ENCODE data around the gene CYP2F1.
"Not testable (repeated sequence)": the region's sequence is repeated elsewhere in the genome, so short reads cannot be mapped to it uniquely, and the experiment has no call there.

Gene CYP2F1, protein sequence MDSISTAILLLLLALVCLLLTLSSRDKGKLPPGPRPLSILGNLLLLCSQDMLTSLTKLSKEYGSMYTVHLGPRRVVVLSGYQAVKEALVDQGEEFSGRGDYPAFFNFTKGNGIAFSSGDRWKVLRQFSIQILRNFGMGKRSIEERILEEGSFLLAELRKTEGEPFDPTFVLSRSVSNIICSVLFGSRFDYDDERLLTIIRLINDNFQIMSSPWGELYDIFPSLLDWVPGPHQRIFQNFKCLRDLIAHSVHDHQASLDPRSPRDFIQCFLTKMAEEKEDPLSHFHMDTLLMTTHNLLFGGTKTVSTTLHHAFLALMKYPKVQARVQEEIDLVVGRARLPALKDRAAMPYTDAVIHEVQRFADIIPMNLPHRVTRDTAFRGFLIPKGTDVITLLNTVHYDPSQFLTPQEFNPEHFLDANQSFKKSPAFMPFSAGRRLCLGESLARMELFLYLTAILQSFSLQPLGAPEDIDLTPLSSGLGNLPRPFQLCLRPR

DNA sequence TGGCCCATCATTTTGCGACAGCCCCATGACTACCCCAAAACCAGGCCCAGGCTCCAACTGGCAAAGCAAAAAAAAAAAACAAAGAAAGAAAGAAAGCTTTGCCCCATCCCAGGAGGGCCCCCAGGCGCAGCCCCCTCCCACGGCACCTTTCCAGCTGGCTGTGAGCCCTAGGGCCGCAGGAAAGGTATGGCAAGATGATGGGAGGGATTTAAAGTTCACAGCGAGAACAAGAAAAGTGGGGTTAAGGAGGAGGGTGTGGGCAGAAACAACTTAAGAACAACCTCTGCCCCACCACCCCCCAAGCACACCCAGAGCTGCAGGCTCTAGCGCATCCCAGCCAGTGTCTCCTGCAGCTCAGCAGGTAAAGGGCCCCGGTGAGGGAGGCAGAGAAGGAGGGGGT, at the start of gene CYP2F1:
TSS of gene CYP2F1 (plus strand) at position 301 of the 400 bp plus-strand sequence. CDS start 1,757 bp downstream, outside the sequence.
- DNase-seq: no peak

DNA sequence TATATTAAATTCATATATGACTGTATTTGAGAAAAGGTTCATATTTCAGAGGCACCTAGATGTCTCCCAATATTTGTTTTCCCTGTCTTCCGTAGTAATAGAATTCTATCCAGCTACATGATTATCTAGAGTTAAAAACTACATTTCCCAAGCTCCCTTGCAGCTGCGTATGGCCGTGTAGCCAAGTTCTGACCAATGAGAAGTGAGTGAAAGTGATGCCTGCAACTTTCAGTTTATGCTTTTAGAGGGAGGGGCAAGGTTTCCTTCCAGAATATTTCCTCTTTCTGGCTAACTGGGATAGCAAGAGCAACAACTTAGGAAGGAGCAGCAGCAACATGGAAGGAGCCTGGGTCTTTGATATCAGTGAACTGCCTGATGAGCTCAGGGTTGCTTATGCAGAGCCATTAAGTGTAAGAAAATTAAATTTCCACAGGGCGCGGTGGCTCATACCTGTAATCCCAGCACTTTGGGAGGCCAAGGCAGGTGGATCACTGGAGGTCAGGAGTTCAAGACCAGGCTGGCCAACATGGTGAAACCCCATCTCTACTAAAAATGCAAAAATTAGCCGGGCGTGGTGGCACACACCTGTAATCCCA, 49.2 kb upstream of the CYP2F1 start:
- no peak for DNase-seq

DNA sequence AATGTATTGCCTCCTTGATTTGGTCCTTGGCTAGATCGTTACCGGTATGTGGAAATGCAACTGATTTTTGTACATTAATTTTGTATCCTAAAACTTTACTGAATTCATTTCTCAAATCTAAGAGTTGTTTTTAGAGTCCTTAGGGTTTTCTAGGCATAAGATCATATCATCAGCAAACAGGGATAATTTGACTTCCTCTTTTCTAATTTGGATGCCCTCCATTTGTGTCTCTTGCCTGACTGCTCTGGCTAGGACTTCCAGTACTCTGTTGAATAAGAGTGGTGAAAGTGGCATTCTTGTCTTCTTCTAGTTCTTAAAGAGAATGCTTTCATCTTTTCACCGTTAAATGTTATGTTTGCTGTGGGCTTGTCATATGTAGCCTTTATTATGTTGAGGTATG, 37.9 kb upstream of the CYP2F1 start:
- DNase-seq: no peak

DNA sequence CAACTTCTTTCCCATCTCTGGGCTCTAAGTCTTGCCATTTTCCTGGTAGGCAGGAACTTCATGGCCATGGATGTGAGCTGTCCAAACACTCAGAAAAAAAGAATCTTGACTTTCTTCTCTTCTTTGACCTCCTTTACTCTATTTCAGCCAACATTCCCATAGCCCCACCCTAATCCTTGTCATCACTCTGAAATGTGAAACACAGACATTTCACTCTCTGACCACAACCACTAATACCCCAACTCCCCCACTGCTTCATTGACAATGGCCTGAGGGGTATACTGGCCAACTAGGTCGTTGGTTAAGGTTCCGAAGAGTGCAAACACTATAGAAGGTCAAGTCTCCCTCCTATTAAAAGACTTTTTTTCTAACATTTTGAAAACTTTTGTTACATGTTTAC, 30.7 kb upstream of the CYP2F1 start:
- no peak for DNase-seq

DNA sequence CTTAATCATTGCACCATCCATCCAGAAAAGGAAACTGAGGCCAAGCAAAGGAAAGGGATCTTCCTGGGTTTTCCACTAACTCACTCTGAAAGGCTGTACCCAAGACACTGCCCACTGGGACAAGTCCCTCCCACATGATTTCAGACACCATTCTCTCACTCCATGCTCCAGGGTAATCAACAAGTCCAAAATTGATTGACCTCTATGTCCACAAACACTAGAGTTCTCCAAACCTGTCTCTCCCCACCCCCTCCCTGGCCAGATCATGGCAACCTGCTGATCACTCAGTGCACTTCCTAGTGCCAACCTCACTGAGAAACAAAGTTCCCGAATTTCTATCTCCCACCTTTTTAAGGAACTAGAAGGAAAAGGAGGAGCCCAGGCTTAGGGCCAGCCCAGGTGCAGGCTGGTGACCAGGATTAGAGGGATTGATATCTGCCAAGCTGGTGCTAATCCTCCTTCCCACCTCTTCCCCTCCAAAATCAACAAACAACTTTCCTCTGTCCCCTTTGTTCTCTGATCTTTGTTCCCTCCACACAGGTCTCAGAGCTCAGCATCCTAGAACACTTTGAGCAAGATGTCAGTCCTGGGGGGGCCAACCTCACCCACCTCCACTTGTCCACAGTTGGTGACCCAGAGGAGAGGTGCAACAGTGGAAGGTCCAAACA, 28.4 kb upstream of the CYP2F1 start:
- no peak for DNase-seq

DNA sequence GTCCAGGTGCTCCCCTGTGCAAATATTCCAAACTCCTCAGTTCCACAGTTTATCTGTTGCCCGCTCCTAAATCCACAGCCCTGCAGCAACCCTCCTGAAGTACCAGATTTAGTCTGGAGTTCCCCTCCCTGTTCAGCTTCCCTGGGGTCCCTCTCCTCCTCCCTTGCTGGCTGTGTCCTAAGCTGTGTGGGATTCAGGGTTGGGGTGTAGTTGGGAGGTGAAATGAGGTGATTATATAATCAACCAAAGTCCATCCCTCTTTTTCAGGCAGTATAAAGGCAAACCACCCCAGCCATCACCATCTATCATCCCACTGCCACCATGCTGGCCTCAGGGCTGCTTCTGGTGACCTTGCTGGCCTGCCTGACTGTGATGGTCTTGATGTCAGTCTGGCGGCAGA, 26.1 kb upstream of the CYP2F1 start, which contains the start of gene CYP2A13:
TSS of gene CYP2A13 (plus strand) at position 301 of the 400 bp plus-strand sequence. CDS start at position 322, 21 bp downstream.
- no peak for DNase-seq

DNA sequence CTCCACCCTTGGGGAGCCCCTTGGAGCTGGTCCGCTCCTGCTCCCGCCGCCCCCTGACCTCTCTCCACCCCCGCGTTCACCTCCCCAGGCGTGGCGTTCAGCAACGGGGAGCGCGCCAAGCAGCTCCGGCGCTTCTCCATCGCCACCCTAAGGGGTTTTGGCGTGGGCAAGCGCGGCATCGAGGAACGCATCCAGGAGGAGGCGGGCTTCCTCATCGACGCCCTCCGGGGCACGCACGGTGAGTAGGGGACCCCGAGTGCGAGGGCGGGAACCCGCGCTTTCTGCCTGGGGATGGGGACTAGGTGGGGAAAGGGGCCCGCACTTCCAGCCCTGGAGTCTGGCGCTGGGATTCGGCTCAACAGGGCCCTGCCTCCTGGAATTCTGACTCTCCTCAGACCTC, 24.3 kb upstream of the CYP2F1 start:
- peak in 1 of 6 experiments; percentile 32 for DNase-seq

DNA sequence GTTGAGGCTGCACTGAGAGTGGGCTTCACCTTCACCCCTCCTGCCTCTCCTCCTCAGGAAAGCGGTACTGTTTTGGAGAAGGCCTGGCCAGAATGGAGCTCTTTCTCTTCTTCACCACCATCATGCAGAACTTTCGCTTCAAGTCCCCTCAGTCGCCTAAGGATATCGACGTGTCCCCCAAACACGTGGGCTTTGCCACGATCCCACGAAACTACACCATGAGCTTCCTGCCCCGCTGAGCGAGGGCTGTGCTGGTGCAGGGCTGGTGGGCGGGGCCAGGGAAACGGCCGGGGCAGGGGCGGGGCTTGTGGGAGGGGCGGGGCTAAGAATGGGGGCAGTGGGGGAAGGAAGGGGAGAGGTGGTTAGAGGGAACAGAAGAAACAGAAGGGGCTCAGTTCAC, 18.5 kb upstream of the CYP2F1 start:
- DNase-seq: no peak

DNA sequence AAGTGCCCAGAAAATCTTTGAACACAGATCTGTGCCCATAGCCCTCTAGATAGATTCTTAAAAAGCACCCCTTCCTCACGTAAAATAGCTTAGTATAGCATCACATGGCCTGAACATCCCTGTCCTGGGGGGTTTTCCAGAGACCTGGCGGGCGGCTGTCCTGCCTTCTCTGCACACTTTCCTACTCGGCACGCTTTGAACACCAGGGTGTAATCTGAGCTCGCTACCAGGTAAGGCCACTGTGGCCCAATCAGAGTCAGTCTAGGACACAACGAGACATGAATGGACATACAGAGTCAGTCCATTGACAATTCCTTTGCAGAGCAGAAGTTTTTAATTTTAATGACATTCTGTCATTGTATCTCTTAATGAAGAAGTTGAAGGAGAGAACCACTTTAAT, 17.9 kb upstream of the CYP2F1 start:
- no peak for DNase-seq

DNA sequence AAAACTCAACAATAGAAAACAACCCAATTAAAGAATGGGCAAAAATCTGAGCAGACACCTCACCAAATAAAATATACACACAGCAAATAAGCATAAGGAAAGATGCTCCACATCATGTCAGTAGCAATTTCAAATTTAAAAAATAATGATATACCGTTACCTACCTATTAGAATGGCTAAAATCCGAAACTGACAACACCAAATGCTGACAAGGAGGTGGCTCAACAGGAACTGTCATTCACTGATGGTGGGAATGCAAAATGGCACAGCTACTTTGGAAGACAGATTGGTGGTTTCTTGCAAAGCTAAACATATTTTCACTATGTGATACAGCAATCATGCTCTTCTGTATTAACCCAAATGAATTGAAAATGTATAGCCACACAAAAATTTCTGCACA, 16.9 kb upstream of the CYP2F1 start:
- DNase-seq: no peak

DNA sequence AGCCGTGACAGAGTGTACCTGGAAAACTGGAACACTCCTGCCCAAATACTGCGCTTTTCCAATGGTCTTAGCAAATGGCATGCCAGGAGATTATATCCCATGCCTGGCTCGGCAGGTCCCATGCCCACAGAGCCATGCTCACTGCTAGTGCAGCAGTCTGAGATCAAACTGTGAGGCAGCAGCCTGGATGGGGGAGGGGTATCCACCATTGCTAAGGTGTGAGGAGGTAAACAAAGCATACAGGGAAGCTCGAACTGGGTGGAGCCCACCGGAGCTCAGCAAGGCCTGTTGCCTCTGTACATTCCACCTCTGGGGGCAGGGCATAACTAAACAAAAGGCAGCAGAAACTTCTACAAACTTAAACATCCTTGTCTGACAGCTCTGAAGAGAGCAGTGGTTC, 15.5 kb upstream of the CYP2F1 start:
- DNase-seq: no peak

DNA sequence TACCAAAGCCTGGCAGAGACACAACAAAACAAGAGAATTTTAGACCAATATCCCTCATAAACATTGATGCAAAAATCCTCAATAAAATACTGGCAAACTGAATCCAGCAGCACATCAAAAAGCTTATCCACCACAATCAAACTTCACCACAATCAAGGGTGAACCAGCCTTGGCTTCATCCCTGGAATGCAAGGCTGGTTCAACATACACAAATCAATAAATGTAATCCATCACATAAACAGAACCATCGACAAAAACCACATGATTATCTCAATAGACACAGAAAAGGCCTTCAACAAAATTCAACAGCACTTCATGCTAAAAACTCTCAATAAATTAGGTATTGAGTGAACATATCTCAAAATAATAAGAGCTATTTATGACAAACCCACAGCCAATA, 12.0 kb upstream of the CYP2F1 start:
- DNase-seq: not testable (repeated sequence)

DNA sequence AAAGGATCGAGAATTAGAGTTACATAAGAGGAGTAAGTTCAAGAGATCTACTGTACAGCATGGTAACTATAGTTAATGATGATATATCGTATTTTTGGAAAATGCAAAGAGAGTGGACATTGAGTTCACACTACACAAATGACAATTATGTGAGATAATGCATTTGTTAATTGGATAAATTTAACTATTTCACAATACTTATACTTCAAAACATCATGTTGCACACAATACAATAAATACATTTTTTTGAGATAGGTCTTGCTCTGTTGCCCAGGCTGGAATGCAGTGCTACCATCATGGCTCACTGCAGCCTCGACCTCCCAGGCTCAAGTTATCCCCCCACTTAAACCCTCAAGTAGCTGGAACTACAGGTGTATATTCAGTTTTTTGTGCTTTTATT, 8.1 kb upstream of the CYP2F1 start:
- DNase-seq: no peak

DNA sequence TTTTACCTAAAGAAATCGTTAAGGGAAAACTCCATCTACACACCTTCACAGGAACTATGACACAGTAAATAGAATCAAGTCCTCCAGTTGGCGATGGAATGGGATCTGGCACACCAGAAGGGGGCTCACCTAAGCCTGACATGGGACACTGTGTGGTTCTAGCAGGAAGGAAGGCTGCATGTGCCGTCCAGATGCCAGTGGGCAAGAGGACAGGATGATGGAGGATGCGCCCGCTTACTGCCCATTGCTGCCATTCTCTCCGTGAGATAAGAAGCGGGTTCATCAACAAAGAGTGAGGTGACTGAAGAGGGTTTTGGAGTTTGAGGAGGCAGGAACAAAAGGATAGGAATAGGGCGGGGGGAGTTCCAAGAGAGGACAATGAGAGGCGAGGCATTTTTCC, 2.9 kb upstream of the CYP2F1 start:
- DNase-seq: no peak

DNA sequence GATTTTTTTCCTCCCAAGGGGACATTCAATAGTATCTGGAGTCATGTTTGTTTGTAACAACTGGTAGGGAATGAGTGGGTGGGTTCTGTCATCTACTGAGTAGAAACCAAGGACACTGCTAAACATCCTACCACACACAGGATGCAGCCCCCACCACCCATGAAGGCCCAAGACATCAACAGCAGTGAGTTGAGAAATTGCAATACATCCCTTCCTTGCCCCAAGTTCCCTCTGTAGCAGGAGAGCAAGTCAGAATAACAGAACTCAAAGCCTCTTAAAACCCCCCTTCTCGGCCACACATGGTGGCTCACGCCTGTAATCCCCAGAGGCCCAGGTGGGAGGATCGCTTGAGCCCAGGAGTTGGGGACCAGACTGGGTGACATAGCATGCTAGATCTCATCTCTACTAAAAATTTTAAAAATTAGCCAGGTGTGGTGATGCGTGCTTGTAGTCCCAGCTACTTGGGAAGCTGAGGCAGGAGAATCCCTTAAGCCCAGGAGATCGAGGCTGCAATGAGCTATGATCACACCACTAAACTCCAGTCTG, 2.4 kb upstream of the CYP2F1 start:
- no peak for DNase-seq

DNA sequence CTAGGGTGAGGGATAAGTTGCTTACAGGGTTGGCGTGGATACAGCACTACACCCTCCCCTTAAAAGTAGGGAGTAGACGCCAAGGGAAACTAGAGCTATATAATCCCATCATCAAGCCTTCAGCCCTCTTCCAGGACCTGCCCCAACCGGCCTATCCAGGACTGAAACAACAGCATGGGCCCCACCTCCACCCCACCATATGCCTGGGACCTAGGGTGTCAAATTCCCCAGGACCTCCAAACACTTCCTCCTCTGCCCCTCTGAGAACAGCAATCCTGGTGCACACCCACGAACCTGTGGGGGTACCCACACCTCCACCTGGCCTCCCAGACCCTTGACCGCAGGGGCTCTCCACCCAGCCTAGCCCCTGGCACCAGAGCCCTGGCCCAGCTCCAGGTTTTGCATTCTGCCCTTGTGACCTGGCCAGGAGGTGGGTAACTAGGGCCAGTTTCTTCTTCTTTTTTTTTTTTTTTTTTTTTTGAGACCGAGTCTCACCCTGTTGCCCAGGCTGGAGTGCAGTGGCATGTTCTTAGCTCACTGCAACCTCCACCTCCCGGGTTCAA, 1.4 kb upstream of the CYP2F1 start:
- DNase-seq: no peak

DNA sequence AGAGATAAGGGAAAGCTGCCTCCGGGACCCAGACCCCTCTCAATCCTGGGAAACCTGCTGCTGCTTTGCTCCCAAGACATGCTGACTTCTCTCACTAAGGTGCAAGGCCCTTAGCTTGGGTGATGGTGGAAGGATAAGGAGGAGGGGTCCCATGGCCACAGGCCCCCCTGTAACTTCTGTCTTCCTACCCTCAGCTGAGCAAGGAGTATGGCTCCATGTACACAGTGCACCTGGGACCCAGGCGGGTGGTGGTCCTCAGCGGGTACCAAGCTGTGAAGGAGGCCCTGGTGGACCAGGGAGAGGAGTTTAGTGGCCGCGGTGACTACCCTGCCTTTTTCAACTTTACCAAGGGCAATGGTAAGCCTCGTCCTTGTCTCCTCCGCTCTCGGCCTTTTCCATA, 2.0 kb downstream of the CYP2F1 start:
- no peak for DNase-seq

DNA sequence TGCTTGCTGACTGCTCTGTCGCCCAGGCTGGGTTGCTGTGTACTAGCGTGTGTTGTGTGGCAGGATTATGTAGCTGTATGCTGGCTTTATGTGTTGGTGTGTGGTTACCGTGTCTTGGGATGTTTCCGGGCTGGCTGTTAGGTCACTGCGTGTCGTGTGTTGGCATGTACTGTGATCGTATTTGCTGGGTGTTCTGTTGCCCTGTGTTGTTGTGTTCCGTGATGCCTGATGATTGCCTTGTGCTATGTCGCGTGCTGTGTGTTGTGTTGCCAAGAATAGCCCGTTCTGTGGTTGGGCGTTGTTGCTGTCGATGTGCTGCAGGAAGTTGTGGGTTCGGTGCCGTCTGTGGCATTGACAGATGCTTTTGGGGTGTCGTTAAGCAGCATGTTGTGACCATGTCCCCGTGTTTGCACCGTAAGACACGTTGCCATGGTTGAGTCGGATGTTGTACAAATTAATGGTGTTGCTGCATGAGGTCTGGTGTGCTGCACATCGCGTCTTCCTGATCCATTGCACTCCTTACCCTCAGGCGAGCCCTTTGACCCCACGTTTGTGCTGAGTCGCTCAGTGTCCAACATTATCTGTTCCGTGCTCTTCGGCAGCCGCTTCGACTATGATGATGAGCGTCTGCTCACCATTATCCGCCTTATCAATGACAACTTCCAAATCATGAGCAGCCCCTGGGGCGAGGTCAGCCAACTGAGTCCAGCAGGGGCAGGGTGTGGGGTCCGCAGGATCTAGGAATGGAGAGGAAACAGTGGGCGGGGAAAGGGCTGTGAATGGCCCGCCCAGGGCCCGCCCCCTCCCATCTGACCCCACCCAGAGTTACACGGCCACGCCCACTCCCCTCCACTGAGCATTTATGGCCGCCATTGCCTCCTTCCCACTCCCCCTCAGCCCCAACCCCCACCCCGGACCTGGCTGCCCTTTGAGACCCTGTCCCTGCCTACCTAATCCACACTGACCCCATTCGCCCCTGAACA, 7.0 kb downstream of the CYP2F1 start:
- peak; percentile 68 to 93 (median 78) for DNase-seq

DNA sequence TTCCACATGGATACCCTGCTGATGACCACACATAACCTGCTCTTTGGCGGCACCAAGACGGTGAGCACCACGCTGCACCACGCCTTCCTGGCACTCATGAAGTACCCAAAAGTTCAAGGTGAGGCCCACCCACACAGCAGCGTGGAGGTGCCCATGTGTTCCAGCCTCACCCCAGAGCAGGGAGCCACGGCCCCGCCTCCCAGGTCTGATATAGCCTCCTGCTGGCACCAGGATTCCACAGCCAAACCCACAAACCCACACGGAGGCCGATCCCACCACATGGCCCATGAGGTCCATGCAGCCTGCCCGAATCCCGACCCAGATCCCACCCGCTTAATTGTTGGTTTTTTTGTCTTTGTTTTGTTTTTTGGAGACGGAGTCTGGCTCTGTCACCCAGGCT, 8.6 kb downstream of the CYP2F1 start:
- DNase-seq: not testable (repeated sequence)

DNA sequence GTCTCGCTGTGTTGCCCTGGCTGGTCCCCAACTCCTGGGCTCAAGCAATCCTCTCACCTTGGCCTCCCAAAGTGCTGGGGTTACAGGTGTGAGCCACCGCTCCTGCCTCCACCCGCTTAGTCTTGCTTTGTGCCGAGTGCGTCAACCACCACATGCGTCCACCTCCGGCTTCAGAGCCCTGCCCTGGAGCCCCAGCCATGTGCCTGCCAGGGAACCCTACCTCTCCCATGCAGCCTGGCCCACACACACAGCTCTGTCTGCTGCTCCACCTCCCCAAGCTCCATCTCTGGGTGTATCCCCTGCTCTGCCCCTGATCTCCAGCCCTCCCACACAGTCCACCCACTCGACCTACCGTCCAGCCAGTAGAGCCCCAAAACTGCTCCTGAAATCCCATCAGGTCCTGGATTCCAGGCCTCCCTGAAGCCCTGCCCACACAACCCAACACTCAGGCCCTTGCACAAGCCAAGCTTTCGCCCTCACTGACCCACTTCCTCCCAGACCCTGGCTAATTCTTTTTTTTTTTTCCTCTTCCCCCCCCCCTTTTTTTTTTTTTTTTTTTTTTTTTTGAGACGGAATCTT, 9.6 kb downstream of the CYP2F1 start:
- no peak for DNase-seq

DNA sequence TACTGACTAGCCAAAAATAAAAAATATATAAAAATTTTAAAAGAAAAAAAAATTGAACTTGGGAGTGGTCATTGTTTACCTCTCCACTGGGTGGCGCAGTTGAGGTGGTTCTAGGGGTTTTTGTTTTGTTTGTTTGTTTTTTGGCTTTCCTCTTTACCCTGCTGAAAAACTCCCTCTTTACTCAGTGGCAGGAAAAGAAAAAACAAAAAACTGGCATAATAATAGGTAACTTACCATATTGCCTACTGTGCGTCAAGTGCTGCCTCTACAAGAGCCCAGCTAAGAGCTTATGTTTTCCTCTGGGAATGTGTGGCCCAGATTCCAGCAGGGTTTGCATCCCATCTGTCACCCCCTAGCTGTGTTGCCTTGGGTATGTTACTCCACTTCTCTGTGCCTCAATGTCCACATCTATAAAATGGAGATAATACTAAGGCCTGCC, 12.6 kb downstream of the CYP2F1 start:
- peak; percentile 29 to 61 (median 42) for DNase-seq
